SK-N-SH (cell line): ENCODE data around the gene ZC3H10.

Experiments used
- CTCF ChIP-seq: fragments of 200-600 bp; sonication (generic); IDR thresholded peaks from 2 replicates; pipeline ENCODE4 v1.6.1; 2017; ENCODE audit warnings: antibody characterized with exemption, mild to moderate bottlenecking, moderate library complexity
- EP300 ChIP-seq, 2 experiments: IDR thresholded peaks; 2 replicates each; pipeline versions ENCODE4 v1.4.0 to v1.6.1; 2012; ENCODE audit warnings: borderline replicate concordance in 1 of 2, low read depth in 1 of 2, low read length in 1 of 2
- EZH2phosphoT487 ChIP-seq: fragments of 200-600 bp; sonication (generic); IDR thresholded peaks from 2 replicates; pipeline ENCODE4 v1.6.1; 2017; ENCODE audit warnings: low read depth, mixed run types, mild to moderate bottlenecking, antibody characterized with exemption, moderate library complexity, borderline replicate concordance
- JUND ChIP-seq: IDR thresholded peaks from 2 replicates; pipeline ENCODE4 v1.4.0; 2012
- NRF1 ChIP-seq: IDR thresholded peaks from 2 replicates; pipeline ENCODE4 v1.6.1; 2012; ENCODE audit warnings: low read depth, mild to moderate bottlenecking, low read length
- RAD21 ChIP-seq: IDR thresholded peaks from 2 replicates; pipeline ENCODE4 v1.6.1; 2012; ENCODE audit warnings: mild to moderate bottlenecking, low read length
- RFX5 ChIP-seq: IDR thresholded peaks from 2 replicates; pipeline ENCODE4 v1.6.1; 2012; ENCODE audit warnings: mild to moderate bottlenecking, improper control_type of control experiment, low read length
- RXRA ChIP-seq: IDR thresholded peaks from 2 replicates; pipeline ENCODE4 v1.4.0; 2012; ENCODE audit warnings: low read depth, mild to moderate bottlenecking, borderline replicate concordance
- SMC3 ChIP-seq: IDR thresholded peaks from 2 replicates; pipeline ENCODE4 v1.6.1; 2012; ENCODE audit warnings: low read depth, low read length, improper control_type of control experiment
- TEAD4 ChIP-seq: IDR thresholded peaks from 2 replicates; pipeline ENCODE4 v1.4.0; 2012; ENCODE audit warnings: mild to moderate bottlenecking, borderline replicate concordance; ENCODE audit not compliant: insufficient read depth
- TF ChIP-seq, protein P1 (sequence below): IDR thresholded peaks from 2 replicates; pipeline ENCODE4 v1.4.0; 2012; ENCODE audit warnings: low read depth
- TF ChIP-seq, protein P2 (sequence below): IDR thresholded peaks from 2 replicates; pipeline ENCODE4; 2012
- TF ChIP-seq, protein P3 (sequence below): IDR thresholded peaks from 2 replicates; pipeline ENCODE4 v1.6.1; 2012; ENCODE audit warnings: mild to moderate bottlenecking, low read depth, low read length, moderate library complexity

DNA sequence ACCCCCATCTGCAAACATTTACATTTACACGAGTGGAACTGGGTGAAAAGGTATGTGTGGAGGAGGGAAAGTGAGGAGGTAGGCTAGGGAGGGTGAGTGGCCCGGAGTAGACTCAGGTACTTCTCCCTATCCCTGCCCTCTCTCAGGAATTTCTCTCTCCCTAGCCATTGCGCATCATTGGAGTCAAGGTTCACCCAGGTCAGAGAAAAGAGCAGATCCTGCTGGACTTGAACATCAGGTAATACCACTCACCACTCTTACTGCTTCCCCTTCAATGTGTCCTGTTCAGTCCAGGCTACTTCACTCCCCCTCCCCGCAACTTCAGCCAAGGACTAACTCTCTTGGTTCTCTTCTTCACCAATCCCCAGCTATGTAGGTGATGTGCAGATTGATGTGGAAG lies 12.8 kb downstream of the ZC3H10 start:
- no peak for TF ChIP-seq CTCF
- TF ChIP-seq, protein P1, sequence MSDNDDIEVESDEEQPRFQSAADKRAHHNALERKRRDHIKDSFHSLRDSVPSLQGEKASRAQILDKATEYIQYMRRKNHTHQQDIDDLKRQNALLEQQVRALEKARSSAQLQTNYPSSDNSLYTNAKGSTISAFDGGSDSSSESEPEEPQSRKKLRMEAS = no peak
- TF ChIP-seq, protein P2, sequence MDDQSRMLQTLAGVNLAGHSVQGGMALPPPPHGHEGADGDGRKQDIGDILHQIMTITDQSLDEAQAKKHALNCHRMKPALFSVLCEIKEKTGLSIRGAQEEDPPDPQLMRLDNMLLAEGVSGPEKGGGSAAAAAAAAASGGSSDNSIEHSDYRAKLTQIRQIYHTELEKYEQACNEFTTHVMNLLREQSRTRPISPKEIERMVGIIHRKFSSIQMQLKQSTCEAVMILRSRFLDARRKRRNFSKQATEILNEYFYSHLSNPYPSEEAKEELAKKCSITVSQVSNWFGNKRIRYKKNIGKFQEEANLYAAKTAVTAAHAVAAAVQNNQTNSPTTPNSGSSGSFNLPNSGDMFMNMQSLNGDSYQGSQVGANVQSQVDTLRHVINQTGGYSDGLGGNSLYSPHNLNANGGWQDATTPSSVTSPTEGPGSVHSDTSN = no peak
- no peak for TF ChIP-seq NRF1
- TF ChIP-seq EP300 (IDR thresholded peaks at IDR 0.05; ENCODE audit: borderline replicate concordance in 1 of 2, low read depth in 1 of 2, low read length in 1 of 2) = no peak
- no peak for TF ChIP-seq EZH2phosphoT487
- no peak for TF ChIP-seq TEAD4
- TF ChIP-seq RXRA = no peak
- TF ChIP-seq, protein P3, sequence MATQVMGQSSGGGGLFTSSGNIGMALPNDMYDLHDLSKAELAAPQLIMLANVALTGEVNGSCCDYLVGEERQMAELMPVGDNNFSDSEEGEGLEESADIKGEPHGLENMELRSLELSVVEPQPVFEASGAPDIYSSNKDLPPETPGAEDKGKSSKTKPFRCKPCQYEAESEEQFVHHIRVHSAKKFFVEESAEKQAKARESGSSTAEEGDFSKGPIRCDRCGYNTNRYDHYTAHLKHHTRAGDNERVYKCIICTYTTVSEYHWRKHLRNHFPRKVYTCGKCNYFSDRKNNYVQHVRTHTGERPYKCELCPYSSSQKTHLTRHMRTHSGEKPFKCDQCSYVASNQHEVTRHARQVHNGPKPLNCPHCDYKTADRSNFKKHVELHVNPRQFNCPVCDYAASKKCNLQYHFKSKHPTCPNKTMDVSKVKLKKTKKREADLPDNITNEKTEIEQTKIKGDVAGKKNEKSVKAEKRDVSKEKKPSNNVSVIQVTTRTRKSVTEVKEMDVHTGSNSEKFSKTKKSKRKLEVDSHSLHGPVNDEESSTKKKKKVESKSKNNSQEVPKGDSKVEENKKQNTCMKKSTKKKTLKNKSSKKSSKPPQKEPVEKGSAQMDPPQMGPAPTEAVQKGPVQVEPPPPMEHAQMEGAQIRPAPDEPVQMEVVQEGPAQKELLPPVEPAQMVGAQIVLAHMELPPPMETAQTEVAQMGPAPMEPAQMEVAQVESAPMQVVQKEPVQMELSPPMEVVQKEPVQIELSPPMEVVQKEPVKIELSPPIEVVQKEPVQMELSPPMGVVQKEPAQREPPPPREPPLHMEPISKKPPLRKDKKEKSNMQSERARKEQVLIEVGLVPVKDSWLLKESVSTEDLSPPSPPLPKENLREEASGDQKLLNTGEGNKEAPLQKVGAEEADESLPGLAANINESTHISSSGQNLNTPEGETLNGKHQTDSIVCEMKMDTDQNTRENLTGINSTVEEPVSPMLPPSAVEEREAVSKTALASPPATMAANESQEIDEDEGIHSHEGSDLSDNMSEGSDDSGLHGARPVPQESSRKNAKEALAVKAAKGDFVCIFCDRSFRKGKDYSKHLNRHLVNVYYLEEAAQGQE = no peak
- TF ChIP-seq RFX5 = no peak
- TF ChIP-seq RAD21 = no peak
- no peak for TF ChIP-seq SMC3
- no peak for TF ChIP-seq JUND
